H9 (cell line): ENCODE measurements around the gene NALCN. TPM values are rescaled to one million over a fixed set of nuclear protein-coding genes. Genes with fewer than 3 reads are reported as not detected.

Source experiments
- DNase-seq: peaks from one replicate; pipeline ENCODE4 v3.0.0-alpha.2; 2017
- H2AFZ ChIP-seq: one replicate; pipeline ENCODE4 v1.6.1; 2013; ENCODE audit warnings: mild to moderate bottlenecking, low read length, control low read depth, moderate library complexity
- H2AK5ac ChIP-seq: 2 replicates; pipeline ENCODE4 v1.6.1; 2013; ENCODE audit warnings: low read length, control low read depth, mixed read lengths; ENCODE audit not compliant: insufficient read length
- H2BK120ac ChIP-seq: one replicate; pipeline ENCODE4 v1.6.1; 2013; ENCODE audit warnings: low read depth, mild to moderate bottlenecking, low read length, control low read depth, inconsistent platforms; ENCODE audit not compliant: poor library complexity, severe bottlenecking
- H2BK12ac ChIP-seq: 2 replicates; pipeline ENCODE4 v1.6.1; 2013; ENCODE audit warnings: low read length, control low read depth, mixed read lengths, low read depth; ENCODE audit not compliant: insufficient read length
- H2BK15ac ChIP-seq: 2 replicates; pipeline ENCODE4 v1.6.1; 2013; ENCODE audit warnings: low read depth, low read length, control low read depth
- H2BK20ac ChIP-seq: one replicate; pipeline ENCODE4 v1.6.1; 2013; ENCODE audit warnings: low read depth, mild to moderate bottlenecking, low read length, control low read depth, inconsistent platforms; ENCODE audit not compliant: poor library complexity, severe bottlenecking
- H2BK5ac ChIP-seq: 2 replicates; pipeline ENCODE4 v1.6.1; 2013; ENCODE audit warnings: low read length, control low read depth, mixed read lengths; ENCODE audit not compliant: insufficient read length
- H3K14ac ChIP-seq: 2 replicates; pipeline ENCODE4 v1.6.1; 2013; ENCODE audit warnings: low read length, control low read depth; ENCODE audit not compliant: insufficient read depth
- H3K18ac ChIP-seq: 2 replicates; pipeline ENCODE4 v1.6.1; 2013; ENCODE audit warnings: low read depth, mild to moderate bottlenecking, mixed read lengths, low read length, control low read depth; ENCODE audit not compliant: insufficient read length
- H3K23ac ChIP-seq: 2 replicates; pipeline ENCODE4 v1.6.1; 2013; ENCODE audit warnings: low read length, control low read depth, mixed read lengths, low read depth; ENCODE audit not compliant: insufficient read length
- H3K23me2 ChIP-seq: 2 replicates; pipeline ENCODE4 v1.6.1; 2013; ENCODE audit warnings: low read depth, mild to moderate bottlenecking, mixed read lengths, low read length, control low read depth; ENCODE audit not compliant: insufficient read length, poor library complexity, severe bottlenecking
- H3K27ac ChIP-seq: 2 replicates; pipeline ENCODE4 v1.5.1; 2013; ENCODE audit warnings: low read length, control low read depth, mixed read lengths, low read depth; ENCODE audit not compliant: insufficient read length
- H3K27me3 ChIP-seq: 2 replicates; pipeline ENCODE4 v1.6.1; 2013; ENCODE audit warnings: low read length, control low read depth, inconsistent platforms; ENCODE audit not compliant: insufficient read depth
- H3K4ac ChIP-seq: 2 replicates; pipeline ENCODE4 v1.6.1; 2013; ENCODE audit warnings: low read depth, mild to moderate bottlenecking, control low read depth, inconsistent platforms, low read length, moderate library complexity
- H3K4me1 ChIP-seq: 2 replicates; pipeline ENCODE4 v1.6.1; 2013; ENCODE audit warnings: low read length, control low read depth, inconsistent platforms; ENCODE audit not compliant: insufficient read depth
- H3K4me2 ChIP-seq: 2 replicates; pipeline ENCODE4 v1.6.1; 2013; ENCODE audit warnings: low read length, control low read depth, mixed read lengths; ENCODE audit not compliant: insufficient read length, insufficient read depth
- H3K56ac ChIP-seq: 2 replicates; pipeline ENCODE4 v1.6.1; 2013; ENCODE audit warnings: low read depth, mild to moderate bottlenecking, mixed read lengths, low read length, control low read depth; ENCODE audit not compliant: insufficient read length
- H3K79me1 ChIP-seq: 2 replicates; pipeline ENCODE4 v1.6.1; 2013; ENCODE audit warnings: low read depth, mild to moderate bottlenecking, moderate library complexity, low read length, control low read depth, inconsistent platforms; ENCODE audit not compliant: insufficient read depth, poor library complexity, severe bottlenecking
- H3K79me2 ChIP-seq: 2 replicates; pipeline ENCODE4 v1.6.1; 2013; ENCODE audit warnings: low read length, control low read depth, inconsistent platforms; ENCODE audit not compliant: insufficient read depth
- H3K9ac ChIP-seq: 2 replicates; pipeline ENCODE4 v1.6.1; 2013; ENCODE audit warnings: low read length, control low read depth, mixed read lengths; ENCODE audit not compliant: insufficient read length; ENCODE audit errors: extremely low read depth
- H3K9me3 ChIP-seq: one replicate; pipeline ENCODE4 v1.6.1; 2013; ENCODE audit warnings: low read depth, low read length, inconsistent platforms; ENCODE audit not compliant: control insufficient read depth
- H3T11ph ChIP-seq: one replicate; pipeline ENCODE4 v1.6.1; 2013; ENCODE audit warnings: mild to moderate bottlenecking, low read length, control low read depth, inconsistent platforms
- H4K20me1 ChIP-seq: one replicate; pipeline ENCODE4 v1.6.1; 2013; ENCODE audit not compliant: control insufficient read depth, insufficient read length, insufficient read depth
- H4K5ac ChIP-seq: 2 replicates; pipeline ENCODE4 v1.6.1; 2013; ENCODE audit warnings: low read depth, mild to moderate bottlenecking, mixed read lengths, low read length, control low read depth; ENCODE audit not compliant: insufficient read length
- H4K8ac ChIP-seq: replicated peaks from 2 replicates; pipeline ENCODE4 v1.6.1; 2013; ENCODE audit warnings: low read length, control low read depth, mixed read lengths, low read depth; ENCODE audit not compliant: insufficient read length
- H4K91ac ChIP-seq: 2 replicates; pipeline ENCODE4 v1.6.1; 2013; ENCODE audit warnings: low read depth, mild to moderate bottlenecking, moderate library complexity, mixed read lengths, low read length, control low read depth; ENCODE audit not compliant: insufficient read length
- H3K27ac Mint-ChIP-seq, 3 experiments: 2 replicates in 2 of 3; 3 replicates in 1 of 3; pipeline ENCODE4 v1.8.0; 2020 to 2021; ENCODE audit warnings: mixed read lengths in 3 of 3, mild to moderate bottlenecking in 1 of 3, moderate library complexity in 1 of 3
- H3K27me3 Mint-ChIP-seq: 2 replicates; pipeline ENCODE4 v1.8.0; 2021; ENCODE audit warnings: low read depth, mild to moderate bottlenecking, moderate library complexity, mixed read lengths
- H3K36me3 Mint-ChIP-seq, 3 experiments: 2 replicates in 2 of 3; 3 replicates in 1 of 3; pipeline ENCODE4 v1.8.0; 2020 to 2021; ENCODE audit warnings: low read depth in 3 of 3, mixed read lengths in 3 of 3; ENCODE audit not compliant: insufficient read depth in 1 of 3
- H3K4me1 Mint-ChIP-seq, 2 experiments: 2 replicates each; pipeline ENCODE4 v1.8.0; 2020; ENCODE audit warnings: mixed read lengths in 2 of 2
- H3K4me3 Mint-ChIP-seq, 2 experiments: 2 replicates in 1 of 2; 3 replicates in 1 of 2; pipeline ENCODE4 v1.8.0; 2020 to 2021; ENCODE audit warnings: mild to moderate bottlenecking in 2 of 2, mixed read lengths in 2 of 2, moderate library complexity in 1 of 2
- H3K9me3 Mint-ChIP-seq, 2 experiments: 2 replicates in 1 of 2; 3 replicates in 1 of 2; pipeline ENCODE4 v1.8.0; 2020; ENCODE audit warnings: mild to moderate bottlenecking in 2 of 2, mixed read lengths in 2 of 2, moderate library complexity in 1 of 2
- total RNA-seq: library from RNA; stranded (reverse); gene quantifications from 2 replicates; pipeline ENCODE4 v1.2.1, GENCODE V29; 2021
- TF ChIP-seq, protein P1 (sequence below): fragments of 200-600 bp; sonication (generic); conservative IDR thresholded peaks from 3 replicates; pipeline ENCODE4 v1.8.0; 2021; ENCODE audit warnings: antibody characterized with exemption, mild to moderate bottlenecking

NALCN gene
- total RNA-seq, 1 experiment from 2014 or later: 0.09 TPM

GRCh38 chr13:101433895-101434294 lies 17.6 kb upstream of the NALCN start:
- H2AFZ ChIP-seq: no peak overlapping the region
- no peak overlapping the region for H2AK5ac ChIP-seq
- no peak overlapping the region for H3K23ac ChIP-seq
- H2BK15ac ChIP-seq: no peak overlapping the region
- H3K9me3 ChIP-seq: no peaks in the 10 kb centered on the region
- no peak overlapping the region for H3K9ac ChIP-seq
- H3K18ac ChIP-seq: no peak overlapping the region
- Mint-ChIP-seq H3K4me3 (no peak overlapping the region), H3K27ac (no peak overlapping the region), H3K9me3 (no peaks in the 10 kb centered on the region), H3K36me3 (no peaks in the 10 kb centered on the region), H3K4me1 (no peaks in the 10 kb centered on the region), H3K27me3 (no peaks in the 10 kb centered on the region)
- no peak overlapping the region for H2BK5ac ChIP-seq
- H4K91ac ChIP-seq: no peak overlapping the region
- no peaks in the 10 kb centered on the region for H4K20me1 ChIP-seq
- H3K79me2 ChIP-seq: no peaks in the 10 kb centered on the region
- H3K14ac ChIP-seq: no peak overlapping the region
- H3K4me1 ChIP-seq: no peaks in the 10 kb centered on the region
- H3T11ph ChIP-seq: no peak overlapping the region
- H2BK120ac ChIP-seq: no peak overlapping the region
- H4K5ac ChIP-seq: no peak overlapping the region
- no peak overlapping the region for H2BK20ac ChIP-seq
- H3K27ac ChIP-seq: no peak overlapping the region
- DNase-seq: no peak
- no peak overlapping the region for H4K8ac ChIP-seq
- no peak overlapping the region for H3K4me2 ChIP-seq
- TF ChIP-seq, protein P1, sequence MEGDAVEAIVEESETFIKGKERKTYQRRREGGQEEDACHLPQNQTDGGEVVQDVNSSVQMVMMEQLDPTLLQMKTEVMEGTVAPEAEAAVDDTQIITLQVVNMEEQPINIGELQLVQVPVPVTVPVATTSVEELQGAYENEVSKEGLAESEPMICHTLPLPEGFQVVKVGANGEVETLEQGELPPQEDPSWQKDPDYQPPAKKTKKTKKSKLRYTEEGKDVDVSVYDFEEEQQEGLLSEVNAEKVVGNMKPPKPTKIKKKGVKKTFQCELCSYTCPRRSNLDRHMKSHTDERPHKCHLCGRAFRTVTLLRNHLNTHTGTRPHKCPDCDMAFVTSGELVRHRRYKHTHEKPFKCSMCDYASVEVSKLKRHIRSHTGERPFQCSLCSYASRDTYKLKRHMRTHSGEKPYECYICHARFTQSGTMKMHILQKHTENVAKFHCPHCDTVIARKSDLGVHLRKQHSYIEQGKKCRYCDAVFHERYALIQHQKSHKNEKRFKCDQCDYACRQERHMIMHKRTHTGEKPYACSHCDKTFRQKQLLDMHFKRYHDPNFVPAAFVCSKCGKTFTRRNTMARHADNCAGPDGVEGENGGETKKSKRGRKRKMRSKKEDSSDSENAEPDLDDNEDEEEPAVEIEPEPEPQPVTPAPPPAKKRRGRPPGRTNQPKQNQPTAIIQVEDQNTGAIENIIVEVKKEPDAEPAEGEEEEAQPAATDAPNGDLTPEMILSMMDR: peak; percentile 17; the same call in 1 of the 3 replicates
- H3K4ac ChIP-seq: no peak overlapping the region
- no peaks in the 10 kb centered on the region for H3K23me2 ChIP-seq
- H3K79me1 ChIP-seq: no peaks in the 10 kb centered on the region
- no peaks in the 10 kb centered on the region for H3K27me3 ChIP-seq
- H3K56ac ChIP-seq: no peak overlapping the region
- H2BK12ac ChIP-seq: no peak overlapping the region
